ENCODE results near the gene ZNF275. TPM values are rescaled to one million over a fixed set of nuclear protein-coding genes. Genes with fewer than 3 reads are reported as not detected.

Gene ZNF275, protein sequence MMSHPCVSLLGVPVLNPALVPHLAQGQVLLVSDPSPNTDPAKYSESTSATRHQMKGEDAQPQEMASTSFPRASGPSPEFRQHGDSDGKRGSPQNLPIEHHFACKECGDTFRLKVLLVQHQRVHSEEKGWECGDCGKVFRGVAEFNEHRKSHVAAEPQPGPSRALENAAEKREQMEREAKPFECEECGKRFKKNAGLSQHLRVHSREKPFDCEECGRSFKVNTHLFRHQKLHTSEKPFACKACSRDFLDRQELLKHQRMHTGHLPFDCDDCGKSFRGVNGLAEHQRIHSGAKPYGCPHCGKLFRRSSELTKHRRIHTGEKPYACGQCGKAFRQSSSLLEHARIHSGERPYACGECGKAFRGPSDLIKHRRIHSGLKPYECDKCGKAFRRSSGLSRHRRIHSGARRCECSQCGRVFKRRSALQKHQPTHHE
- 8.1 and 8.2 TPM in 2 replicates for total RNA-seq (2021; fragmentation: NEBNext Ultra II Directional; extraction: Animal tissue kit (Norgen Biotek cat#: 25700))
- polyA plus RNA-seq (2011; rRNA removed) = 8.1 and 9.1 TPM in 2 replicates
- polyA plus RNA-seq (2011; cell fraction: cytosol; rRNA removed) = 7.6 TPM
- polyA plus RNA-seq (2011; cell fraction: nucleus; rRNA removed) = 9.5 TPM
- 5.3 to 6.2 TPM (median 5.9 TPM) in 4 replicates for polyA plus RNA-seq (2012, experiment 1 of 2)
- polyA plus RNA-seq (2012, experiment 2 of 2) = 1.7 TPM
- polyA plus RNA-seq (2013, experiment 1 of 2) = 6.5 TPM
- polyA plus RNA-seq (2013, experiment 2 of 2) = 6.3 TPM
- 11.6 and 11.9 TPM in 2 replicates for polyA minus RNA-seq (2011; rRNA and poly(A)+ RNA removed)
- 5.9 TPM for polyA minus RNA-seq (2011; cell fraction: cytosol; rRNA and poly(A)+ RNA removed)
- polyA minus RNA-seq (2011; cell fraction: nucleus; rRNA and poly(A)+ RNA removed) = 7.7 TPM
- long read RNA-seq, experiment 1, full-length matches to known transcripts = 1 of 6 reads
- long read RNA-seq, experiment 1, partial matches to known transcripts = 0 of 6 reads
- long read RNA-seq, experiment 1, other reads (novel, unspliced or antisense) = 5 of 6 reads
- long read RNA-seq, experiment 2 = 0 reads

DNA sequence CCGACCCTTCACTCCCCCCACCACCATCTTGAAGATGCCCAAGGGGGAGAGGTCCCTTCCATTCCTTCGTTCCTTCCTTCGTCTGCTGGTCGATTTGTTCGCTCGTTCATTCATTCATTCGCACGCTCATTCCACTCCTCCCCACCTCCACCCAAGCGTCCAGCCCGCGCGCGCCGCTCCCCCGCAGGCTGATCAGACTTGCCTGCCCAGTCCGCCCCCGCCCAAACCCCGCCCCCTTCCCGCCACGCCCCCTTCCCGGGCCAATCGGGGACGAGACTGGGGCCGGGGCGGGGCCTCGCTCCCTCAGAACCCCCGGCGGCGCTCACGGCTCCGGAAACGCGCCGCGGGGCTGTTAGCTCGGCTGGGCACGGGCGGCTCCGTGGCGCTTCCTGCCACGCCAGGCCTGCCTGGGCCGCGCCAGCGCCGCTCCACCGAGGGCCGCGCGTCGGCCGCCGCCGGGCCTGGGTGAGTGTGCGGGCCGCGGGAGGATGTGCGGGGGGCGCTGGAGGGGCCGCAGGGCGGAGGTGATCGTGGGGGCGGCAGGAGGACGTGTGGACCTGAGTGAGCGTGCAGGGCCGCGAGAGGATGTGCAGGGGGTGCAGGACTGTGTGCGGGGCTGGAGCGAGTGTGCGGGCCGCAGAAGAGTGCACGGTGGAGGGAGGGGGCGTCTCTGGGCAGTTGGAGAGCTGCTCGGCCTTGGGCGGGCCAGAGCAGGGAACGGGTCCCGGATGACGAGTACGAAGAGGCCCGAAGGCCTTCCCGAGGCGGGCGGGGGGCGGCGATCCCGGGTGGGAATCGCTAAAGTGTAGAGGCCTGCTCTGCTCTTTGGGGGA is at the start of gene ZNF275:
ZNF275 (plus strand) TSS at position 333 of the 833 bp plus-strand sequence. CDS start 2,527 bp downstream, outside the sequence.
- Histone ChIP-seq H4K91ac (replicated peaks; ENCODE audit: insufficient read length, low read length) (no peak within 1 kb of the TSS), H4K20me1 (replicated peaks in 1 of 2; ENCODE audit: control insufficient read depth in 1 of 2, insufficient read depth in 2 of 2, low read length in 2 of 2) (peaks cover 0 to 1% of the 10 kb centered on the region in 2 experiments), H3K4me1 (replicated peaks in 1 of 4; ENCODE audit: control insufficient read depth in 3 of 4, insufficient read depth in 4 of 4, low read length in 3 of 4) (peaks cover 0 to 6% (median 0%) of the 10 kb centered on the region in 4 experiments; a peak in 1 of 7 replicates), H3K9me3 (ENCODE audit: insufficient read depth in 2 of 2, low read depth in 1 of 2, low read length in 1 of 2) (no peaks in the 10 kb centered on the region), H3K4me2 (ENCODE audit: insufficient read depth in 1 of 2, low read depth in 2 of 2, low read length in 2 of 2) (peak within 1 kb of the TSS; percentile 60 to 68), H2BK20ac (ENCODE audit: low read length) (no peak within 1 kb of the TSS), H3K79me1 (ENCODE audit: low read depth, low read length) (peaks cover 2% of the 10 kb centered on the region; the same call in 1 of the 2 replicates), H3K4ac (replicated peaks; ENCODE audit: insufficient read length, low read depth, low read length) (no peak within 1 kb of the TSS), H3K56ac (replicated peaks; ENCODE audit: insufficient read length, low read depth, low read length) (no peak within 1 kb of the TSS), H3K23me2 (ENCODE audit: low read depth, low read length) (no peaks in the 10 kb centered on the region; the same call in 1 of the 2 replicates), H4K8ac (ENCODE audit: extremely low read depth, insufficient read depth, low read length) (no peak within 1 kb of the TSS; the same call in none of the 2 replicates), H3K14ac (ENCODE audit: insufficient read length) (no peak within 1 kb of the TSS), H2BK12ac (ENCODE audit: low read depth, low read length) (peak within 1 kb of the TSS; percentile 80; the same call in 1 of the 2 replicates), H2BK15ac (ENCODE audit: low read length) (no peak within 1 kb of the TSS), H2BK120ac (replicated peaks; ENCODE audit: low read depth, low read length) (no peak within 1 kb of the TSS), H2AK5ac (ENCODE audit: low read depth, low read length) (no peak within 1 kb of the TSS), H3K23ac (ENCODE audit: insufficient read length) (no peak within 1 kb of the TSS), H2AFZ (ENCODE audit: low read length) (peak within 1 kb of the TSS; percentile 81; the same call in 1 of the 2 replicates), H3K9ac (replicated peaks in 1 of 4; ENCODE audit: extremely low read depth in 1 of 4, low read depth in 3 of 4, low read length in 3 of 4) (peak within 1 kb of the TSS; percentile 29 to 82 (median 50); a peak in 6 of 7 replicates), H3K27me3 (replicated peaks in 1 of 4; ENCODE audit: control insufficient read depth in 3 of 4, extremely low read depth in 1 of 4, insufficient read depth in 3 of 4, low read length in 3 of 4) (no peaks in the 10 kb centered on the region), H3K18ac (ENCODE audit: extremely low read depth, low read length) (no peak within 1 kb of the TSS; the same call in 1 of the 2 replicates), H3K4me3 (ENCODE audit: extremely low read depth in 1 of 4, insufficient read depth in 2 of 4, low read depth in 3 of 4, low read length in 4 of 4) (peak within 1 kb of the TSS; percentile 55 to 98 (median 72)), H3K36me3 (ENCODE audit: control insufficient read depth in 2 of 4, insufficient read depth in 4 of 4, low read length in 3 of 4) (peaks cover 0 to 15% (median 0%) of the 10 kb centered on the region in 4 experiments; a peak in 1 of 8 replicates), H2BK5ac (ENCODE audit: low read depth, low read length) (no peak within 1 kb of the TSS; the same call in 1 of the 2 replicates), H4K5ac (ENCODE audit: insufficient read length, low read depth, low read length) (no peak within 1 kb of the TSS), H3K79me2 (ENCODE audit: control insufficient read depth in 1 of 2, insufficient read depth in 2 of 2, low read length in 2 of 2) (peaks cover 0 to 5% of the 10 kb centered on the region in 2 experiments; a peak in 2 of 4 replicates), H3K27ac (ENCODE audit: low read depth, low read length) (peak within 1 kb of the TSS; percentile 52; the same call in 1 of the 2 replicates)
- TF ChIP-seq PHF8 (conservative IDR thresholded peaks at IDR 0.05; ENCODE audit: low read depth, low read length) = peak; percentile 65
- TF ChIP-seq SIX5 (IDR thresholded peaks at IDR 0.05; ENCODE audit: low read depth, low read length) = no peak
- peak; percentile 68 for TF ChIP-seq KDM4A (IDR thresholded peaks at IDR 0.05; ENCODE audit: low read depth, low read length, severe bottlenecking)
- peak in 1 of 2 experiments; percentile 82 for DNase-seq (ENCODE audit: low read depth in 1 of 2, low spot score in 2 of 2)
- no peak for FAIRE-seq
- ChIA-PET CTCF (ENCODE audit: partially characterized antibody) (interaction anchor here (0.8 to 1.3 kb wide), 3 partner anchors 17 to 104 kb away, joined by 3 to 5 read pairs (median 3); no protein-coding TSS in a partner anchor), POLR2A (ENCODE audit: partially characterized antibody) (interaction anchor here (1.1 to 1.6 kb wide), 3 partner anchors 11 to 161 kb away, joined by 3 to 4 read pairs (median 3); partner anchors contain the start of gene BGN)
- 0% methylated on average over 5 of the region's 86 CpGs; no CpG with 5 or more reads in 1 of the 2 experiments for WGBS, 2 experiments (ENCODE audit: extremely low coverage in 1 of 2, insufficient coverage in 1 of 2, insufficient read length in 1 of 2, insufficient replicate concordance in 2 of 2, low coverage in 1 of 2, low lambda C conversion rate in 2 of 2, missing lambda C conversion rate in 1 of 2)

All from H1 (cell line).